HCT116 (cell line): ENCODE measurements around the gene EEF1AKMT4.

Source experiments
- CEBPB ChIP-seq: IDR thresholded peaks from 2 replicates; pipeline ENCODE4 v1.6.1; 2012; ENCODE audit warnings: low read depth
- EZH2 ChIP-seq: fragments of 200-600 bp; sonication (generic); IDR thresholded peaks from 2 replicates; pipeline ENCODE4 v1.6.1; 2017; ENCODE audit warnings: antibody characterized with exemption, mixed run types
- EZH2phosphoT487 ChIP-seq: fragments of 200-600 bp; IDR thresholded peaks from 2 replicates; pipeline ENCODE4 v1.6.1; 2018; ENCODE audit warnings: antibody characterized with exemption, borderline replicate concordance
- POLR2A ChIP-seq: IDR thresholded peaks from 2 replicates; pipeline ENCODE4 v1.7.0; 2011; ENCODE audit warnings: borderline replicate concordance; ENCODE audit not compliant: insufficient read depth, insufficient read length; ENCODE audit errors: extremely low read depth
- TCF7L2 ChIP-seq: IDR thresholded peaks from 2 replicates; pipeline ENCODE4 v1.7.0; 2011; ENCODE audit warnings: borderline replicate concordance, inconsistent platforms; ENCODE audit not compliant: insufficient read depth, insufficient read length; ENCODE audit errors: extremely low read depth
- TF ChIP-seq, protein P1 (sequence below), 3 experiments: fragments of 200-600 bp in 1 of 3; sonication (generic) in 1 of 3; IDR thresholded peaks in 2 of 3; conservative IDR thresholded peaks in 1 of 3; 2 replicates each; pipeline ENCODE4 v1.5.1; 2012 to 2017; ENCODE audit warnings: low read depth in 2 of 3, low read length in 2 of 3, antibody characterized with exemption in 1 of 3, borderline replicate concordance in 1 of 3, control low read depth in 1 of 3, mild to moderate bottlenecking in 1 of 3, mixed read lengths in 1 of 3, mixed run types in 1 of 3, moderate library complexity in 1 of 3; ENCODE audit not compliant: insufficient read depth in 1 of 3

DNA sequence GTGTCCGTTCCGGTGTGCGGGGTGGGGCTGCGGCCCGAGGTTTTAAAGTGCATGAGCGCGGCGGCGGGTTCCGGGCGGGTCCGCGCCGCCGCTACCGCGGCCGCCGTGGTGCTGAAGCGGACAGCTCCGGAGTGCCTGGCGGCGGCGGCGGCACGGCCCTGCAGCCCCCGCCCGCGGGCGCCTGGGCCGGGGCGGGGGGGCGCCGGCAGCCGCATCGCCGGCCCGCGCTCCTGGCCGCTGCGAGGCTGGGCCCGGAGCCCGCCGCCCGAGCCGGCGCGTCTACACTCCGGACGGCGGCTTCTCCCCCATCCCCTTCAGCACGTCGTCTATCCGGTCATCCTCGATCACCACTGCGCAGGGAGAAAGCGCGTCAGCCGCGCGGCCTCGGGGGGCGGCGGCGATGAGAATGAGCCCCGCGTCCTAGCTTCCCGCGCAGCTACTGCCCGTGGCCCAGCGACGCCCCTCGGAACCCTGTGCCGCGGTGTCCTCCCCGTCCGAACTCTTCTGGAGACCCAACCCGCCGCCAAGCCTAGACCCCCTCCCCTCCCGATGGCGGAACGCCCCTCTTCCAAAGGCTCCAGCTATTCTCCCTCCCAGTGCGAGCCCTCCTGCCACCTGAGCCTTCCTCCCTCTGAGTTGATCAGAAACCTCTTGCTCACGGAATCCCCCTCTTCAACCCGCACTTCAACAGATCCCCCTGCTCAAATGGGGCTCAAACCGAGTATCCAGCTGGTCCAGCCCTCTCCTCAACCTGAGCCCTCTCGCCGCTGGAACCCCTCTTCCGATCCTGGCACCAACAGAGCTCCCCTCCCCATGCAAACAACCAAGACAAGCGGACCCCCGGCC is 10.6 kb downstream of the EEF1AKMT4 start:
- TF ChIP-seq POLR2A: no peak
- TF ChIP-seq, protein P1, sequence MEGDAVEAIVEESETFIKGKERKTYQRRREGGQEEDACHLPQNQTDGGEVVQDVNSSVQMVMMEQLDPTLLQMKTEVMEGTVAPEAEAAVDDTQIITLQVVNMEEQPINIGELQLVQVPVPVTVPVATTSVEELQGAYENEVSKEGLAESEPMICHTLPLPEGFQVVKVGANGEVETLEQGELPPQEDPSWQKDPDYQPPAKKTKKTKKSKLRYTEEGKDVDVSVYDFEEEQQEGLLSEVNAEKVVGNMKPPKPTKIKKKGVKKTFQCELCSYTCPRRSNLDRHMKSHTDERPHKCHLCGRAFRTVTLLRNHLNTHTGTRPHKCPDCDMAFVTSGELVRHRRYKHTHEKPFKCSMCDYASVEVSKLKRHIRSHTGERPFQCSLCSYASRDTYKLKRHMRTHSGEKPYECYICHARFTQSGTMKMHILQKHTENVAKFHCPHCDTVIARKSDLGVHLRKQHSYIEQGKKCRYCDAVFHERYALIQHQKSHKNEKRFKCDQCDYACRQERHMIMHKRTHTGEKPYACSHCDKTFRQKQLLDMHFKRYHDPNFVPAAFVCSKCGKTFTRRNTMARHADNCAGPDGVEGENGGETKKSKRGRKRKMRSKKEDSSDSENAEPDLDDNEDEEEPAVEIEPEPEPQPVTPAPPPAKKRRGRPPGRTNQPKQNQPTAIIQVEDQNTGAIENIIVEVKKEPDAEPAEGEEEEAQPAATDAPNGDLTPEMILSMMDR (IDR thresholded peaks at IDR 0.05 in 2 of 3, conservative IDR thresholded peaks at IDR 0.05 in 1 of 3; ENCODE audit: borderline replicate concordance in 1 of 3, insufficient read depth in 1 of 3, low read depth in 2 of 3, low read length in 2 of 3): no peak
- no peak for TF ChIP-seq TCF7L2
- TF ChIP-seq EZH2: no peak
- TF ChIP-seq EZH2phosphoT487: no peak
- no peak for TF ChIP-seq CEBPB
